GM03348 (cell line): ENCODE measurements around the gene CMSS1.

ENCODE experiments used
- DNase-seq: peaks from one replicate; pipeline ENCODE4 v3.0.0; 2012; ENCODE audit warnings: low spot score

CMSS1 gene

GRCh38 chr3:99903869-99904268 is 86.2 kb downstream of the CMSS1 start:
- no peak for DNase-seq

- no peak for DNase-seq
Observed at GRCh38 chr3:99907959-99908544, 90.4 kb downstream of the CMSS1 start.

DNA sequence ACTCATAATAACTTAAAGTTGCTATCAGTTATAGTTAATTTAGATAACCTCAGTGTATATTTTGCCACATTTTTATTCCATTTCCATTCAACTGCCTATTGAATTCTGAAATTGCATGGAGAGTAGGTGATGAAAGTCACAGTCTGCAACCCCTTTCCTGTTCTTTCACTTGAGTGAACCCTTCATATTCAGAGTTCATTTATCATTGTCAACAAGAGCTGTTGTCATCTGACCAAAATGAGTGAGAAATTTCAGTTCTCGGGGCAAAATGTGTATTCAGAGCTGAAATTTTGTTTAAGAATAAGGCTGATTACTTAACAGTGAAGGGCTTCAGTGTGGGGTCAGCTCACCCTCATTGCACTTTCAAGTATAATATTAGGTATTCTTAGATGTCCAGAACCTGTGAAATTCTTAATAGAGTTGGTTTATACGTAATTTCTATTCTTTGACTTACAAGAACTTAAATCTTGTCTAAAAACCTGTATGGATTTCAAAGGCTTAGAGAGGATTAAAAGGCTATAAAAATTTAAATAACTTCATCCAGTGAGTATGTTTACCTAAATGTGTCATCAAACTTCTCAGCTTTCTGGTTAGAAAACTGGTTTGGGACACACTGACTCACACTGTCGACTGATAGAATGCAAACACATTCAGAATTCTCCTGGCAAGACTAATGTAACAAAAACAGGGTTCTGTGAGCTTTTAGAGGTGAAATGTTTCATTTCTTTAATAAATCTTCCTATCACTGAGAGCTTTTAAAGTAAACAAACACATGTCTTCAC is 92.2 kb downstream of the CMSS1 start:
- DNase-seq: no peak

- DNase-seq: no peak
Observed at GRCh38 chr3:99910752-99911290, 93.2 kb downstream of the CMSS1 start.

GRCh38 chr3:99911433-99911832 is 93.8 kb downstream of the CMSS1 start:
- no peak for DNase-seq

DNA sequence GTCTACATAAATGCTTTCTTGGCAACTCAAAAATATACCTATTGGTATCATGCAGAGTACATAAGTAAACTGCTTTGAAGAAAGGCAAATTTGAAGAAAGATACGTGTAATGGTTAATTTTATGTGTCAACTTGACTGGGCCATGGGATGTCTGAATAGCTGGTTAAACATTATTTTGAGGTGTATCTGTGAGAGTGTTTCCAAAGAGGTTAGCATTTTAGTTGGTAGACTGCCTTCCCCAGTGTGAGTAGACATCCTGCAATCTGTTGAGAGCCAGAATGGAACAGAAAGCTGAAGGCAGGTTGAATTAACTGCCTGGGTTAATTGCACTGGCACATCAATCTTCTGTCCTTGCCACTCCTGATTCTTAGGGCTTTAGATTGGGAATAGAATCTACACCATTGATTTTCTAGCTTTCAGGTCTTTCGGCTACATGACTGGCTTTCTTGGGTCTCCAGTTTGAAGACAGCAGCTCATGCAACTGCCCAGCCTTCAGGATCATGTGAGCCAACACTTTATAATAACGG is 98.3 kb downstream of the CMSS1 start:
- no peak for DNase-seq

GRCh38 chr3:99918715-99919114 is 101.1 kb downstream of the CMSS1 start:
- no peak for DNase-seq

DNA sequence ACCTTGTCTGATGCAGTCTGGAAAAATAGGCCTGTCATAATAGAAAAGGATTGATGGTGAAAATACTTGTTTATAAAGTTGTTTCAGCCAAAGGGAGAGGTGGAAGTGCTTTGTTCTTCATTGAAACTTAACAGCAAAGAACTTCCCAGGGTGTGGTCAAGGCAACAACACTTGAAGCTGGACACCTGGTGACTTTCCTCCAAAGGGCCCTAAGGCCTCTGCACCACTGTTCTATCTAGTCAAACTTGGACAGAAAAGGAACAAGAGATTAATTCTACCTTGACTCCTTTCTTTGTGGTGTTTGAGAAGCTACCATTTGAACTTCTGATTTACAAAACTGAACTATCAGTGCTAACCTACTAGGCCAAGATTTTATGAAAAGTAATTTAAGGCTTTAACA is 102.0 kb downstream of the CMSS1 start:
- no peak for DNase-seq

DNA sequence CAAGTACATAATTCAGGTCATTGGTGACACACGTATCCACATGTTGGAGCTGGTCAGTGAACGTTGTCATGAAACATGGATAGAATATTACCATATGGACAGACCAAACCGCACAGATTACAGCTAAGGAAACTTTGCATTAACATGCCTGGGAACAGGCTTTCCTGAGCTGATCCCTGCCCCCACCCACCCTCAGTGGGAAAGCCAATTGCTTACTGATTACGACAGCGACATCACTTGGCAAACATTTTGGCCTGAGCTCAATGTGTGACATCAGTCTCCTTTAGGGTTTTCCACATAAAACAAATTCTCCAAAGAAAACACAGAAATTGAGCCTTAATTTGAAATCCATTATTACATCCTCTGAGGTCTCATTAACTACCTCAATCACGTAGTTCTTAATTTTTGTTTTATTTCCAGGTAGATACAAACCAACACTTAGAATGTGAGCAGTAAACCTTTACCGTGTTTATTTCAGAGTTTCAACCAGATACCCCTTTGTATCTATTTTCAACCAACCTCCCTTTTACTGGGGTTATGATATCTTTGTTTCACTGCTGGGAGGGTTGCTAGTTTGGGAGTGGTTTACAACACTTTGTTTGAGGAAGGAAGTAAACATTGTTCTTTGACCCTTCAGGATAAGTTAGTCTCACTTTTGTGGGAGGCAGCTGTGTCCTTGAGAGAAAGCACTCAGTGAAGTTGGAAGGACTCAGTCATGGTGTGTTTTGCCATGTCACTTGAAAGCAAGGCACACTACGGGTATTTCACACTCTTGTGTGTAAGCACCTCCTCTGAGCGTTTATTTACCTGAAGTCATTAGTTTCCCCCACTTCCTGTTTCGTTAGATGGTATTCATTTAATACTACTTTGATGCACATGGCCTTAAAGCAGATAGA is 103.1 kb downstream of the CMSS1 start:
- DNase-seq: peak; percentile 34

GRCh38 chr3:99921377-99921695 is 103.7 kb downstream of the CMSS1 start:
- DNase-seq: no peak

DNA sequence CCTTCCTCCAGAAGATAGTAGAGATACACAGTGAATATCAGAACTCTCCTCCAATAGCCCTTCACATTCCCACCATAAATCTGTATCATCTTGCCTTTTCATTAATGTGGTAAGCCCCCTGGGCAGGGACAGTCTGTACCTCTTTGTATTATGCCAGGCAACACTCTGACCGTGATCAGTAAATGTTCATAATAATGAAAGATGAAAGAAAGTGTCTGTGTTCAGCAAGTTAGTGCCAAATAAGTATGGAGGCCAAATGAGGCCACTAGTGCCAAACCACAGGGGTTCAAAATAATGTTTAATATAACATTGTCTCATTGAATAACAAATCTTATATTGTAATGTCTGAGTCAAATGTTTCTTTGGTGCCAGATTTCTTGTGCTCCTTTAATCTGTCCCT is 104.3 kb downstream of the CMSS1 start:
- DNase-seq: no peak

DNA sequence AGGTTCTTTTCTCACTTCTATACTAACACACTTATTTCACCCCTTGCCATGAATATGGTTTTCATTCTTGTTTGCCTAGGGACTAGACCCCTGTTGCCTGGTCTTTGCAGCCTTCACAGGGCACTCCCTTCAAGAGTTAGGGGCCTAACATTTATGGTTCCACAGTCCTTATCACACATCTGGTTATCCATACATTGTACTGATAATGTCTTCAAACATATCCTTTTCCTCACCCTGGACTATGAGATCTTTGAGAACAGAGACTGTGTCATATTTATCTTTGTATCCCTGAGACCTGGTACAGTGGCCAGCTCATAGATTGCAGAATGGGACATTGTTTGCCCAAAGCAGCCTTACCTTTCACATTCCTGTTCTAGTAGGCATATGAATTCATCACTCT is 106.2 kb downstream of the CMSS1 start:
- no peak for DNase-seq

DNA sequence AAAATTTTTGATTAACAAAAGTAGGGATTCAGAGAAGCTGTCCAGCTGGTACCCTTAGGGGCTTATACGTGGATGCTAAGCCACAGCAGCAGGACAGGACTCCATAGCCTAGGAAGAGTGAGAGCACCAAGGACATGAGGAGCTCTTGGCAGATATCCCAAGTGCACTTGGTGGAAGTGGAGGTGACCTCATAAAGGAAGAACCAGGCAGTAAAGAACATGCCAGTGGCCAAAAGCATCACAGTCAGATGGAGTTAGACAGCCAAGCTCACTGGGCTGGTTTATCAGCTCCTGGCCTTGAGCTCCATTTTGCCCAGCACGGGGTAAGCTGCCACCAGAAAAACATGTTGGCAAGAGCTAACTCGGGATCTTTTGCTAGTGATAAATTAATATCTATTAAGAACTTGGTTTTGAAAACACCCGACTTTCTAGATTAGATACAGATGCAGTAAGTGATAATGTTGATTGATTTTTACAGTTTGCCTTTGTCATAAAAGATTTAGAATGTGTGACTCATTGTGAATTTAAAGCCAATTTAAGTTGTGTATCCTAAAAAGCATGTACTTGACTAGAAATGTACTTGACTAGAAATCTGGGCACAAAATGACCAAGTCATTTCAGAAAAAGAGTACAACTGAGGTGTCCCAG is 108.0 kb downstream of the CMSS1 start:
- DNase-seq: peak; percentile 61

DNA sequence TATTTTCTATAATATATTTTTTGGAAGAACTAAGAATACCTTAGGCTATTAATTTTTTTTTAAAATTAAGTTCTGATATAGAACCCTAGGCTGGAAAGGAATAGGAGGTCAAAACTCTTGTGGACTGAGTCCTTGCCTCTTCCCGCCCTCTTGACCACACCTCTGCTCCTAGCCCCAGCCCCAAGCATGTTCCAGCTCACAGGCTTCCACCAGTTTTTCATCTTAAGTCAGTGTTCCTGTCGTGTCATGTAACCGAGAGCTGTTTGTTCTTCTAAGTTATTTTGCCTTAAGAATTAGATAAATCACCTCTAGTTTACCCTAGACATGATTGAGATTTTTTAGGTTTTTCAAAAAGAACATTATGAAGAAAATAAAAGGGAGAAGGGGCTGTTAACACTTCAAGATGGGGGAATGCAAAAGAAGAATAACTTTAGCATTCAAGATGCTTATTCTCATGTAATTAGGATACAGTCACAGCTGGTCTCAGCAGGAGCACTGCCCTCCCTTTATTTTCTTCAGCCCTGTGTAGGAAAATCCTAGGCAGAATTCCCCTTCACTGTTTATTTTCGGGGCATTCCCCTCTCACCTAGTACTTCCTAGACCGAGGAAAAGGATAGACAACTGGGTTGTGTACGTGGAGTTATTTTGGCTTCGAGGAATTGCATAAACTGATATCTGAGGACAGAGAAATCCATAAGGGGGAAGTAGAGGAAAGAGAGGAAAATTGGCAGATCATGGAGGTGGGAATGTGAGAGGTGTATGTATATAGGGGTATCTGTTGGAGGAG is 110.2 kb downstream of the CMSS1 start:
- no peak for DNase-seq

DNA sequence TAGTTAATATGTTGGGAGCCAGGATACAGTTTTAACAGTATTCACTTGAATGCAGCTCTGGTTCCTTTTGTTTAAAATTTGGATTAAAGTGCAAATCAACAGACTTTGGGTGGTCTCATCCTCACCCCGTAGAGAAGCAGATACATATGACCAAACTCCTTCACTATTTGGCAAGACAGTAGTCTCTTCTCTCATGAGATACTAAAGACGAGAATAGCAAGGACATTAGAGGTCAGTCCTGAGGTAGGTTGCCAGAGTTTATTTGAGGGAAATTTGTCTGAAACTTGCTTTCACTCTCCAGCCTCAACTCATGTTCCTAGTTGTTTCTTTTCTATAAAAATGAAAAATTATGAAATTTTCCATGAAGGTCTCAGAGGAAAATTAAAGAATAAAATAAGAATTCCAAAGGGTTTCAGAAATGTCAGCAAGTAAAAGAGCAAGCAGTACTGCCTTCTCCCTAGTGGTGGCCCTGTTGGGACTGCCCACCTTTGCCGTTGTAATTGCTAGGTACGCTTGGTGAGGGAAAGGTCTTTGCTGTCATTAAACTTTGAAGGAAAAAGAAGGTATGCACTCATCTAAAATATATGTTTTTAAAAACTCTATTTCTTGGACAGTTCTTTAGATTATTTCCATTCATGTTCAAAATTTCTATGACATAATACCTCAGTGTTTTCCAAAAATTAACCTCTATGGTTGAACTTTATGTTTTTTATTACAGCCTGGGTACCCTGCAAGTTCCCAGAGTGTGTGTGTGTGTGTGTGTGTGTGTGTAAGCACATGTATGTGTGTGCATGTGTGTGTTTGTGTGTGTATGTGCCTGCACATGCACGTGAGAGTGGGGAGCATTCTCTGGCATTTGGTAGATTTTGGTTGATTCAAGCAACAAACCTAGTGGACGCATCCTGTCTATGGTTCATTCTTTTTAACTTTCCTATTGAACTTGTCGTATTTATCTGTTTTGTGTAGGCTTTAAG is 111.4 kb downstream of the CMSS1 start:
- DNase-seq: no peak

DNA sequence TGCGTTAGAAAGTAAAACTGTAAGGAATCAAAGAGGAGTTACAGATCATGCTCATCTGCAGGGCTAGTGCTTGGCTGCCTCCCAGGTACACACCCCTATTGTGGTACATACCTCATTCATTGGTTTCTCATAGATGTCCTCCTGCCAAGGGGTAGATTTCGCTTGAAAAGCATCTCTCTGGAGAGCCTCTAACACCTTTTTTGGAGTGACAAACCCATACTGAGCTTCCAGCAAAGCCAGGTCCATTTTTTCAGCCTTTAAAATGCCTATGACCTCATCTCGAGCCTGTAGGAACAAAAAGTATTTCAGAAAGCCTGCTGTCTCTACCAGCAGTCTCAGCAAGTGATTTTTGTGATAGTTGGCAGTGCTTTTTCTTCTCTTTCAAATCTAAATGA is 112.1 kb downstream of the CMSS1 start:
- peak; percentile 67 for DNase-seq

- DNase-seq: no peak
Observed at GRCh38 chr3:99931059-99931458, 113.4 kb downstream of the CMSS1 start.

- DNase-seq: no peak
Observed at GRCh38 chr3:99933971-99934750, 116.5 kb downstream of the CMSS1 start.
